ENCODE data around the gene STEAP2.

Gene STEAP2

DNA sequence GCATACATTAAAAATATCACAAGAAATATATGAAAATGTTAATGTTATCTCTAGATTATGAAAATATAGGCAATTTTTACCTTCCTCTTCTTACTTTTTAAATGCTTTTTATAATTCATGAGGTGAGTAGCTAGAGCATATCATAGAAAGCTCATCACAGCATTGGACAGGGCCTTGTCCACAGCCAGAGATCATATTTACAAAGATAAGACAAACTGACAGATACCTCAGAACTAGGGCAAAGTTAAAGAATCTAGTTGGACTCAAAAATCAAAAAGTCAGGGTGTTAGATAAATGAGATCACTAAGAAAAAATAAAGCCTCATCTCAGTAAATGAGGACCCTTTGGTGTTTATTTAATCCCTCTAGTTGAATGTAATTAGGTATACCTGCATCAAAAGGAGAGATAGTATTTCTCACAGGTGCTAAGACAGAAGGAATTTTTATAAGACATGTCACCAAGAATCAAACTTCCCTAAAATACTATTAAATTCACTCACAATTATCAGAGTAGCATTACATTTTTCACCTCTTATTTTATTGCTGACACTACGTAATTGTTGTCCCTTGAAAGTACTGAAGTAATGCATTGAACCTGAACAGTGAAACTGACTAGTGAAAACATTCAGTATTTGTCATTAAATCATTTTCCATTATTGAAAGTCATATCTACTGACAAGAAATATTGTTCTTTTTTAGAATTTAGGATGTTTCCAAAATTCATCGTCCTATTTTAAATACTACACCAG is 59.1 kb downstream of the STEAP2 start:
- no peak for DNase-seq (ENCODE audit: low read depth in 2 of 2)

DNA sequence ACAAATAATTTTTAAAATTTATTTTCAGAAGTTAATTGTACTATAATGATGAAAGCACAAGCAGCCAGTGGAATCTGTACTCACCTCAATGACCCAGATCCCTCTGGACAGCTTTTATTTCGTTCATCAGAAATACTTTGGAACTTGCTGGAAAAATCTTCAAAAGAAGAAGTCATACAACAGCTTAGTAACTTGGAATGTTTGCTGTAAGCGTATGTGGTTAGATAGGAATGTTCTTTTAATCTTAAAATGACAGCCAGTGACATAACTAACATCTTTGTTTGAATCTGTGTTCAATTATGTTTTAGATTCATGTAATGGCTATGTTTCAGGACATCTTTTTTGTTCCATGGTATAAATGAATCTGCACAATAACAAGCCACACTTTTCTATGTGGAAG is 60.2 kb downstream of the STEAP2 start:
- DNase-seq (ENCODE audit: low read depth in 2 of 2), result no peak

DNA sequence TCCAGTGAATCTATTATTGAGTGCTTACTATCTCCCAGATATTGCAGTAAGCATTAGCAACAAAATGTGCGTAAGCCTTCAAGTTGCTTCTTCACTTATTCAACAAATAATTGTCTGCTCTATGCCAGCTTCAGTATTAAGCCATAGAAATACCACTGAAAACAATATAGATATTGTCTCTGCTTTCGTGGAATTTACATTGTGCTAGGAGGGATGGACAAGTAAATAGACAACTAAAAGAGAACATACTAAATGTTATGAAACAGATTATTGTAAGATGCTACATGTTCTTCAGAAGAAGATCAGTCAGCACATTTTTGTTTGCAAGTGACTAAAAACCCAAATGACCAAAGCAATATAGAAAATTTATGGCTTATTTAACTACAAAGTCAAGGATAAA is 60.7 kb downstream of the STEAP2 start:
- no peak for DNase-seq (ENCODE audit: low read depth in 2 of 2)

DNA sequence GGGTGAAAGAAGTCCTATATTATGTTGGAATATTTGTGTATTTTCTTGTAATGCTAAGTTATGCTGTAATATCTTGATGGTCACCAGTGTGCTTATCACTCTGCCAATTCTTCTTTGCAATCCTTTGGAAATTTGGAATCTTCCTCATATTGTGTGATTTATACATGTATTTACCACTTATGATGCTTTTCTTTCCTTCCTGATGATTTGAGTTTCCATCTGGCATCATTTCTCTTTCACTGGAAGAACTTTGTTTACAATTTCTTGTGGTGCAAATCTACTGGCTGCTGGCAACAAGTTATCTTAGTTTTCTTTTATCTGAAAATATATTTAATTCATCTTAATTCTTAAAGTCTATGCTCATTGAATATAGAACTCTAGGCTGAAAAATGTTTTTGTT is 62.6 kb downstream of the STEAP2 start:
- DNase-seq (ENCODE audit: low read depth in 2 of 2), result no peak

DNA sequence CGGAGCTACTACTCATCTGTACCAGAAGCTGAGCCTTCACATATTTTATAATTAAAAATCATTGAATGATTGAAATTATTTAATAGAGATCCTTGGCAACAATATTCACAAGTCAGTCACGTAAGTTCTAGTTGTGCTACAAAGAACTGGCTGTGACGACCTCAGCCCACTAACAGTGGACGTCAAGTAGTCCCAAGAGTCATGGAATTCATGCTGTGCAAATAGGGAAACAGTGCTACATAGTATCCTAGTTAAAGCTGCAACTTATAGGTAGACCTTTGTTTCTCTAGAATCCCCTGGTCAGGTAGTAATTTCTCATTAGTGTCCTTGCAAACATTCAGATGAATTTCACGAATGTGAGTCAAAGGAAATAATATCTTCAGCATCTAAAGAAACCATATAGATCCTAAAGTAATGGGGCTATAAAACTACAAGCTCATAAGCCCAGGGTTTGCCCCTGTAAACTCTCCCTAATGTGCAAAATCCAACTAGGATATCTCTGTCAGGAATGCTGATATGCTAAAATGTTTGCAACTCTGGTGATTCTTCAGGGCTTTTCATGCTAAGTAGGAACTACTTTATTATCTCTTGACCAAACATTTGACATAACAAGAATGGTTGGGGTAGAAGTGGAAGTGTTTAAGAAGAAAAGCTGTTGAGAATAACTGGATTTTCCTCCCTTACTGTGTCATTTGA is 64.6 kb downstream of the STEAP2 start:
- no peak for DNase-seq (ENCODE audit: low read depth in 2 of 2)
